Activated T-cell treated with anti-CD3 and anti-CD28 coated beads, Interleukin-2, amount 50 U/mL, for 48 hours (primary cell): ENCODE data around the gene RRP12.

Experiments
- DNase-seq, 2 experiments: peaks; one replicate each; pipeline ENCODE4 v3.0.0-alpha.2; 2020

The RRP12 gene

GRCh38 chr10:97307866-97308780 is 93.0 kb downstream of the RRP12 start:
- no peak for DNase-seq

GRCh38 chr10:97307441-97307840 is 93.7 kb downstream of the RRP12 start:
- DNase-seq = no peak
